HG02678 (cell line): ENCODE data around the gene SERPINA10.

Experiments used
- ATAC-seq: cut with Tn5 transposase; IDR thresholded peaks from one replicate; pipeline ENCODE4 v1.9.1; 2021; ENCODE audit warnings: mild to moderate bottlenecking, moderate library complexity; ENCODE audit not compliant: unreplicated experiment

The SERPINA10 gene, protein sequence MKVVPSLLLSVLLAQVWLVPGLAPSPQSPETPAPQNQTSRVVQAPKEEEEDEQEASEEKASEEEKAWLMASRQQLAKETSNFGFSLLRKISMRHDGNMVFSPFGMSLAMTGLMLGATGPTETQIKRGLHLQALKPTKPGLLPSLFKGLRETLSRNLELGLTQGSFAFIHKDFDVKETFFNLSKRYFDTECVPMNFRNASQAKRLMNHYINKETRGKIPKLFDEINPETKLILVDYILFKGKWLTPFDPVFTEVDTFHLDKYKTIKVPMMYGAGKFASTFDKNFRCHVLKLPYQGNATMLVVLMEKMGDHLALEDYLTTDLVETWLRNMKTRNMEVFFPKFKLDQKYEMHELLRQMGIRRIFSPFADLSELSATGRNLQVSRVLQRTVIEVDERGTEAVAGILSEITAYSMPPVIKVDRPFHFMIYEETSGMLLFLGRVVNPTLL

DNA sequence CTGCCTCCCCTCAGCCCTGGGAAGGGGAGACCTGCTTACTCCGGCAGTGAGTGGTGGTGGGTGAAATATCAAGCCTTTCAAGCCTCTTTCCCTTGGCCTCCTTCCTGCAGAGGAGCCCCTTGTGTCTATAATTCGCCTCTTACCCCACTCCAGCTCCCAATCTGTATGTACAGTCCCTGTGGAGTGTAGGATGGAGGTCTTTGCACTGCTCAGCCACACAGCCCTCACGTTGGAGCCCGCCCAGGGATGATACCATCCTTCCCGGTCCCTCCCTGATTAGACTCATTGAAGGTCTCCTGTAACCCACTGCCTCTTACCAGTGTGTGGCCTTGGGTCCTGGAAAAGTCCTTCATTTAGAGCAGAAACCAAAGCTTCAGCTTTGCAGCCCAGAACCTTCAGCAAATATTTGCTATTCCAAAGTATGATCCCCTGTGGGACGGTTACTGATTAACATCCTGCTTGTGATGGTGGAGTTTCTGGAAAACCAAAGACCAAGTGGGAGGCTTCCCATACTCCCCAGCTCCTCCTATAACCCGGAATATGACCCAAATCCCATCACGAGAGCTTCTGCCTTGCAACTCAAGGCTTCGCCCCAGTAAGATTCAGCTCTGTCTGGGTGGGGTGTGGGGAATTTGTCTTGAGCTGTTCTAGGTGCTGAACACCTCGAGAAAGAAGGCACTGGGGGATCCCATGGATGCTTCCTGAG, at the start of gene SERPINA10:
SERPINA10 (minus strand) TSS at position 397 of the 706 bp plus-strand sequence. CDS start 2,675 bp downstream, outside the sequence.
- no peak for ATAC-seq

DNA sequence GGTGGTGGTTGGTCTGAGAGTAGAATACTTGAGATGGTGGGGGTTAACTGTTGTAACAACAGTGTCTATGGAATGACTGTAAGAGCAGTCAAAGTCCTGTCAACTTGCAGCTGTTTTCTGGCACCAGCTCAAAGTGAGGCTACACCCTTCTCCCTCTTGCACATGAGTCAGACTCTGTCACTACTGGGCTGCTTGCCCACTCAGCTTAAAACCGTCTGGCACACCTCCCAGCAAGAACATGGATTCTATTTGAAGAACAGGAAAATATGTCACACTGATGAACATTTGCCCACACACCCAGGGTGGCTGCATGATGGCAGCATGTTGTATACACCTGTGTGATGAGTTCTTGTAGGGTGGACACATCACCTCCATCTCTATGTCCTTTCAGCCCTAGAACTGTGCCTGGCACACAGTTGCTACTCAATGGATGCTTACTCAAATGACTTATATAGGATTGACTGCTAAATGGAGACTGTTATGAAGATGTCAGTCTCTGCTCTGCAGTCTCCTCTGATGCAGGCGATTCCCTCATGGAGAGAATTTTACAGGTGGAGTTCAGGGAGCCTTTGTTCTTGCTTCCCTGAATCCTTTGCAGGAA, 49.4 kb upstream of the SERPINA10 start:
- no peak for ATAC-seq

DNA sequence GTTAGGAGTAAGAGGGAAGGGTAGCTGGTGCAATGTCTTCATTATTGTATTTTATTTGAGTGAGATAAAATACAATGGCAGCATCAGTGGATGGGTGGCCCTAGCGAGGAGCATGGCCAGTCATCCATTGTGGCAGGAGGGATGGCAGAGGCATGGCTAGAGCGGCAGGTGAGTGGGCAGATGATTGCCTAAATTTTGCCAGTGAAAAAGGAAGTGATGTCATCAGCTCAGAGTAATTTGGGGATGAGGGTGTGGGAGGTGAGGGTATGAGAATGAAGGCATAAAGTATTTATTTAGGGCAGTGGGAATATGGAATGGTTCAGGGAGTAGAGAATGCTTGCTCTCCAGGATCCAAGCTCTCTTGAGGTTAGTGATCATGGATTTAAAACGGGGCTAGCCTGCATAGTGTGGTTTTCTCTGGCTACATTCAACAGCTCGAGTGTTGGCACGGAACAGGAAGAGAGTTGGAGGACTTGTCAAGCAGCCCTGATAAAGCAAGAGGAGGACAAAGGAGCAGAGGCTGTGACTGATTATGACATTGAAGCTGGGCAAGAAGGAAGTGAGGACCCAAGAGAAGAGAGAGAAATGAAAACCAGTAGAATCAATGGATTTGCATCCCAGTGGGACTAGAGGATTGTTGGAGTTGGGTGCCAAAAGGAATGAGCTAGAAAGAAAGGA, 48.7 kb upstream of the SERPINA10 start:
- no peak for ATAC-seq

DNA sequence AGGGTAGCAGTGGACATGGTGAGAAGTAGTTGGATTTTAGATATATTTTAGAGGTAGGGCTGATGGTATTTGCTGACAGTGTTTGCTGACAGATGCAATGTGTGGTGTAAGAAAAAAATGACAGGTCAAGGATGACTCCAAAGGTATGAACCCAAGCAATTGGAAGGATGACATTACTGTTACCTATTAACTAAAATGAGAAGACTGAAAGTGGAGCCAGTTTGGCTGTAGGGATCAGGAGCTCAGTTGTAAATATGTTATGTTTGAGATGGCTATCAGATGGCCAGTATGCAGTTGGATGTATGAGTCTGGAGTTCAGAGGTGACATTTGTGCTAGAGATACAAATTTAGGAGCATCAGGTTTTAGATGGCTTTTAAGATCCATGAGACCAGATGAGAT, 47.5 kb upstream of the SERPINA10 start:
- ATAC-seq: no peak

DNA sequence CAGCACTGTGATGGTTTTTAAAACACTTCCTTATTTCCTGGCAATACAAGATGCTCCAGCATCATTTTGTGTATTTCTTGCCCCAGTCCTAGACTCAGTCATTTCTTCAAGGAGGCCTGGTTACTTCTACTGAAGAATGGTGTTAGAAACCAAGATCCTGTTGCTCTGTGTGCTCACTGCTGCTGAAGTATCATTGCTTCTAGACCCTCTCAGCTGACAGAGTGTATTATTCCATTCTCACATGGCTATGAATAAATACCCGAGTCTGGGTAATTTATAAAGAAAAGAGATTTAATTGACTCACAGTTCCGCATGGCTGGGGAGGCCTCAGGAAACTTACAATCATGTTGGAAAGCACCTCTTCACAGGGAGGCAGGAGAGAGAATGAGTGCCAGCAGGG, 45.0 kb upstream of the SERPINA10 start:
- ATAC-seq: no peak

DNA sequence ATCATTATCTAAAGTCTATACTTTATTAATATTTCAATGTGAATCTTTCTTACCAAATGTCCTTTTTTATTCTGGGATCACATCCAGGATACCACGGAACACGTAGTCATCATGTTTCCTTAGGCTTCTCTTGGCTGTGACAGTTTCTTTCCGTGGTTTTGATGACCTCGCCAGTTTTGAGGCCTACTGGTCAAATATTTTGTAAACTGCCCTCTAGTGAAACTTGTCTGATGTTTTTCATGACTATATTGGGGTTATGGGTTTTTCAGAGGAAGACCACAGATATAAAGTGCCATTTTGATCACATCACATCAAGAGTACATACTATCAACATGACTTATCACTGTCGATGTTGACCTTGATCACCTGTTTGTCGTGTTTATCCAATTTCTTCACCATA, 44.2 kb upstream of the SERPINA10 start:
- no peak for ATAC-seq

DNA sequence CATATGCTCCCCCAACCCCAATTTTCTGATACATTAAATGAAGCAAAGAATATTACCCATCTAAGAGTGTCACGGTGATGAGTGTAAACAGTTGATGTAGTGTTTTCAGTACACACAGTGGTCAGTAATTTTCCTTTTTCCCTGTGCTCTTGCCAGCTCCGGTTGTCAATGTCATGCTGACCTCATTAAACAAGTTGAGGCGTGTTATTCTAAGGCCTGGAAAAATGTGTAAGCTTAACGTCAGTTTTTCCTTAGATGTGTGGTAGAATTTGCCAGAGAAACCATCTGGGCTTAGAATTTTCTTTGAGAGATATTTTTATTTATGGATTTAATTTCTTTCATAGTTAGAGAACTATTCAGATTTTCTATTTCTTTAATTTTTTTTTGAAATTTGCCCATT, 41.8 kb upstream of the SERPINA10 start:
- no peak for ATAC-seq

DNA sequence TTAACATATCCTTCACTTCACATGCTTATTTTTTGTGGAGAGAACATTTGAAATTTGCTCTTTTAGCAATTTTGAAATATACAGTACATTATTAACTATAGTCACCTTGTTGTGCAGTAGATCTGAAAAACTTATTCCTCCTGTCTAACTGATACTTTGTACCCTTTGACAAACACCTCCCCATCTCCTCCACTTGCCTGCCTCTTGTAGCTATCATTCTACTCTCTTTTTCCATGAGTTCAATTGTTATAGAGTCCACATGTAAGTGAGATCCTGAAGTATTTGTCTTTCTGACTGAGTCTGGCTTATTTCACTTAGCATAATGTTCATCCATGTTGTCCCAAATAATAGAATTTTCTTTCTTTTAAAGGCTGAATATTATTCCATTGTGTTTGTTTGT, 39.5 kb upstream of the SERPINA10 start:
- no peak for ATAC-seq

DNA sequence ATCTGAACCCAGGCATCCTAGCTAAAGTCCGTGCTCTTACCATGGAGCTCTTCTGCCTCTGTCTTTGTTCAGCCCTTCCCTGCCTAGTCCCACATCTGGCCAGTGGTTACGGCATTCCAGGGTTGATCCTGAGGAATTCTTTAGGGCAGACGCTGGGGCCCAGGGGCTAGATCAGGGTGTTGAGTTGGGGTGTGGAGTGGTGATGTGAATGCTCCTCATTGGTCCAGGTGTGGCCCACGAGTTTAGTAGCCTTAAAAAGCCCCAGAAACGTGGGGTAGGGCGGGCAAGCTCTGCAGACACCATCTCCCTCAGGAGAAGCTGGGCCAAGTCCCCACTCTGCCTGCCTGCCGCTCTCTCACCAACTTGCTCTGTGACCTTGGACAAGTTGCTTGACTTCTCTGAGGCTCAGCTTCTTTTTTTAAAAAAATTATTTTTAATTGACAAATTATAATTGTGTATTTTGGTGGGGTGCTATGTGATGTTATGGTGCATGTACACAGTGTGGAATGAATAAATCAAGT, 39.1 kb upstream of the SERPINA10 start:
- no peak for ATAC-seq

DNA sequence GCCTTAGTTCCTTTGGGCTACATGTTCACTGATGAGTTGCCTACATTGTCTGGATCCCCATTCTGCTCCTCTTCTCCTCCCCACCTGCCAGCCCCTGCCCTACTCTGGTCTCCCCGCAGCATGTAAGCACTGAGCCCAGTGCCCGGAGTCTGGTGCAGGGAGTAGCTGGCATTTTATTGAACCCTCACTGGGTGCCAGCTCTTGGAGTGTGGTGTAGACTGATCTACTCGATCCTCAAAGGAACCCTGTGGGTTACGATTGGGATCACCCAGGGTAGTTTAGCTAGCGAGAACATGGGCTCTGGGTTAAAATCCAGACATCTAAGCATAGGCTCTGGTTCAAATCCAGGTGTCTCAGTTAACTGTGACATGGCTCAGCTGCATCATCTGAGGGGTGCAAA, 38.4 kb upstream of the SERPINA10 start:
- ATAC-seq: no peak

DNA sequence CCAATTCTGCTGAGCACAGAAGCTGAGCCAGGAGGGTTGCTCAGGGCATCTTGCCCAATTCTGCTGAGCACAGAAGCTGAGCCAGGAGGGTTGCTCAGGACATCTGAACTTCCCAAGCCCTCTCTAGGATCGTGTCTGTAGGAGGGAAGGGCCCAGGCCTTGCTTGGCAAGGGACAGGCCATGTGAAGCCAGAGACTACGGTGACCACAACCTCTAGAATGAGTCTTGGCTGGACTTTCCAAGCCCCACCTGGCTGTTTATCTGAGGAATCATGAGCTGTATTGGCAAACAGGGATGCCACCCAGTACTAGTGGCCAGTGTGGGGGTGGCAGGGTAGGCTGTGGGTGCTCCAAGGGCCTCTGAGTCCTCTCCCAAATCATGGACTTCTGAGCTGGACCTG, 37.8 kb upstream of the SERPINA10 start:
- ATAC-seq: no peak

DNA sequence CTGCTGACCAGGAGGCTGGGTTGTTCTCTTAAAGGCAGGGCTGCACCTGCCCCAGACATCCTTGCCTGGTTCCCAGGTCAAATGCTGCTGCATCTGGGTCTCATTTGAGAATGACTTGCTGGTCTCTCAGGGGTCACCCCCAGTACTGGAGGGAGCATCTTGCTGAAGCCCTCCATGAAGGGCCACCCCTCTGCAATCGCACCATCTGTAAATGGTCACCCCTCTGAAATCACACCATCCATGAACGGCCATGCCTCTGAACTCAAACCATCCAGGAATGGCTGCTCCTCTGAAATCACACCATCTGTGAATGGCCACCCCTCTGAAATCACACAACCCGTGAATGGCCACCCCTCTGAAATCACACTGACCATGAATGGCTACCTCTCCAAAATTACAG, 37.4 kb upstream of the SERPINA10 start:
- ATAC-seq: no peak

DNA sequence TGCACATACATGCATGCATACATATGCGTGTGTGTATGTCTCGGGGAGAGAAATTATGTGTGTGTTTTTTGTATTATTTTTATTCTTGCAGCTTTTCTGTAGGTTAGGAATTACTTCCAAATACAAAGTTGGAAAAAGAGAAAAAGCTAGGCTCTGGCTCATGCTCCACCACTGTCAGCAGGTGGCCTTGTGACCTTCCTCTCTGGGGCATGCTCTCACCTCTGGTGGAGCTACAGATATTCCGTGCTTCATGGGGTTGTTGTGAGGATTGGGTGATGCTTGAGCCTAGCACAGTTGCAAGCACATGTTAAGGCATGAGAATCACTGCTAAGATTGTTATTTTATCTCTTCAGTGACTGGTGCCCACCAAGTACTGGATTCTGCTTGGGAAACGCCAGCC, 36.8 kb upstream of the SERPINA10 start:
- no peak for ATAC-seq

DNA sequence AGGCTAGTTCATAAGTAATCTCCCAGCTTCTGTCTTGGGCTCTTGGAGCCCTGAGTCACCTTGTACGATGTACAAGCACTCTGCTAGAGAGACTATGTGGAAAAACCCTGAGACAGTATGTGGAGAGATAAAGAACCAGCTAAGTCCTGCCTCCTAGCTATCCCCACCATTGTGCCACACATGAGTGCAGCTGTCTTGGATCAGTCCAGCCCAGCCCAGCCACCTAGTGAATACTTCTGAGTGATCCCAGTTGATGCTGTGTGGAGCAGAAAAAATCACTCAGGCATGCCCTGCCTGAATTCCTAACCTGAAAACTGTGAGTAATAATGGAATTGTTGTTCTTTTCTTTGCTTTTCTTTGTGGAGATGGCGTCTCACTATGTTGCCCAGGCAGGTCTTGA, 35.1 kb upstream of the SERPINA10 start:
- no peak for ATAC-seq

DNA sequence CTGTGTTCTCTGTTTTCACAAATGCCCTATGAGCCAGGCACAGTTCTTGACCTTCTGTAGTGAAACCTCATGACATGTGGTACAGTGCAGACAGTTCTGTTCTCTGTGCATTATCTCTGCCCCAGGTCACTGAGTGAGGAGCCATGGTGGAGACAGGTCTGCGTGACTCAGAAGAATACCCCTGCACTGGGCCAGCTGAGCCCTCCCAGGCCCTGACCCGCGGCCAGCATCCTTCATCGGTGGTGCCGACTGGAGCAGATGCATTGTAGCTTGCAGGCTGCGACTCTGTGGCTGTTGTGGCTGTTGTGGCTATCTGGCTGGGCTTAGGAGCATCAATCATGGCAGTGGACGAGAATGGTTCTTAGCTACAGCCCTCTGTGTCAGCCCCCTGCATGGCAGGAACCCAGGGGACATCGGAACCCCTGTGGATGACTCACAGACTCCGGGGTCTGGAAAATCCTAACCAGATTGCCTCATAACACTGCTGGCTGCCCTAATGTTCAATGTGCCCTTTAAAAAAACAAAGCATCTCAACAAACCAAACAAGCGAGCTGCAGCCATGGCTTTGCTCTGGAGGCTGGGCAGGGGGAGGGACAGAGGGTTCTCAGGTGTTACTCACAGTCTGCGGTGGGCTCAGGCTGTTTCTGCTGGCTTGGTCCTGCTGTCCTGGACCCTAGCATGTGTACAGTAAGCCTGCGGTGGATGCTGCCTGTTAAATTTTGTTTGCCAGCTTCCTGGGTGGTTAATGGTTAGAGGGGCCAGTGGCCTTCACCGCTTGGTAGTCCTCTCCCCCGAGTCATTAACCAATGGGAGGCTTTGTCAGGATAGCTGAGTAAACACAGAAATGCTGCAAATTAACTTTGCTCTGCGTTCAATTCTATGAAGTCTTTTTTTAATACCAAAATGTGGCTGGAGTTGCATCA, 29.8 kb upstream of the SERPINA10 start, which contains the start of gene SERPINA6:
SERPINA6 (minus strand) TSS at position 689 of the 923 bp plus-strand sequence. CDS start 8,688 bp downstream, outside the sequence.
- no peak for ATAC-seq

DNA sequence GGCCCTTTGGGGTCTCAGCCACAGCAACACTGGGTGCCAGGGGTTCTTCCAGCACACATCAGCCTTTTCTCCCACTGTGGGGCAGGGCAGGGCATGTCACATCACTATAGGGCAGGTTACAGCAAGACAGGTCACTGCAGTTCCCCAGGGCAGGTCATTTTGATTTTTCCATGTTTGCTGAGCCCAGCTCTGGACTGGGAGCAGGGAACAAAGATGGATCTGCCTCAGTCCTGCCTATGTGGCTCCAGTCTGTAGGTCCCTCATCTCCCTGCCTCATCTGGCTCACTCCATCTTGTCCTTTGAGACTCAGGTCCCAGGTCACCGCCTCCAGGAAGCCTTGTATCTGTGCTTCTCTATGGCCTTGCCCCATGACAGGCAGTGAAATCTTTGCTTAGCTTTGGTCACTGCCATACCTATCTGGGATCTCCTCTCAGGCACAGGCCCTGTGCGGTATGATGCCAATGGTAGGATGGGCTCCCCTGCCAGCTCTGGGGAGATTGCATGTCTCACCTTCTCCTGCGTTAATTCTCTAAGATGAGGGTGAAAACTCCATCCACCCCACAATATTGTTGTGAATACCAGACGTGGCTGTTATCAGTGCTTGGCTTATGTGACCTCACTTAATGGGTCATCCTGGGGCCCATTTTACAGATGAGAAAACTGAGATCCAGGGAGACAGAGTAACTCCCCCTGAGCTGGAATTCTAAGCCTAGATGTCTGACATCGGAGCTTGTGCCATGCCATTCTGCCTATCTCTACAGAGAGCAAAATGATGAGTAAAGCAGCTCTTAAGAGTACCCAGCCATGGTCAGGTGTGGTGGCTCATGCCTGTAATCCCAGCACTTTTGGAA, 28.6 kb upstream of the SERPINA10 start:
- no peak for ATAC-seq

DNA sequence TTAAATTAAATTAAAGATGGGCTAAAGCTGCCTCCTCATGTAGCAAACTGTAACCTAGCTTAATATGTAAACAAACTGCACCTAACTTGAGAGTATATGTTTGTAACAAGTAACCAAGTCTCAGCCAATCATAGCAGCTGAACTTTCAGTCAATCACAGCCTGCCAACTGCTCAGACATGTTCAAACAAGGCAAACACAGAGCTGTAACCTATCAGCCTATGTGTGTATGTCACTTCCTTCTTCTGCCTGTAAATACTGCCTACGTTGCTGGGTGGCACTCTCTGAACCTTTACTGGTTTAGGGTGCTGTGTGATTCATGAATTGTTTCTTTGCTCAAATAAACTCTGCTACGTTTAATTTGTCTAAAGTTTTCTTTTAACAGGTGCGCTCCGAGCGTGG, 27.2 kb upstream of the SERPINA10 start:
- no peak for ATAC-seq

DNA sequence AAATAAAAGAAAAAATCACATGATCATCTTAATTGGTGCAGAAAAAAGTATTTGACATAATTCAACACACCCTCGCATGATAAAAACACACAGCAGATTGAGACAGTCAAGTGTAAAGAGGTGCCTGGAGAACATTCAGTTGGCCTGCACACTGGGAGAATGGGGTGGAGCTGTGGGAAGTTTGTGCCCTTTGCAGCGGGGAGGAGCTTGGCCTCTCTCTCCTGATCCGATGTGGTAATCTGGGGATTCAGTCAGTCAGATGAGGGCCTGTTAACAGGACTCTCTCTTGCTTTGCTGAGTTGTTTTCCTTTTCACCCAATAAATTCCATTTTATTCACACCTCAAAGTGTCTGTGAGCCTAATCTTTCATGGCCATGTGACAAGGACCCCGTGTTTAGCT, 24.2 kb upstream of the SERPINA10 start:
- no peak for ATAC-seq

DNA sequence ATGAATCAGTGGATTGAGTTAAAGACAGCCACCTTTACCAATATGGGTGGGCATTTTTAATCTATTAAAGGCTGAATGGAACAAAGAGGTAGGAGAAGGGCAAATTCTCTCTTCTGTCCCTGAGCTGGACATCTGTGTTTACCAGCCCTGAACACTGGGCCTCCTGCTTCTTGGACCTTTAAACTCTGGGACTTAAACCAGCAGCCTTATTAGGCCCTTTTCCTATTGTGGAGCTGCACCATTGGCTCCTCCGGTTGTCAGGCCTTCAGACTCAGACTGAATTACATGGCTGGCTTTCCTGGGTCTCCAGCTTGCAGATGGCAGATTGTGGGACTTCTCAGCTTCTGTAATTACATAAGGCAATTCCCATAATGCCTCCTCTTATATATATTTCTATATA, 23.6 kb upstream of the SERPINA10 start:
- ATAC-seq: no peak
